CD4-positive, alpha-beta T cell treated with Interleukin-17A for 1 hour (primary cell): ENCODE measurements around the gene SNX2.
A peak's percentile ranks its signal among the peaks of the same experiment; 100 is the strongest.
"Not testable (repeated sequence)": the region's sequence is repeated elsewhere in the genome, so short reads cannot be mapped to it uniquely, and the experiment has no call there.

Experiments
- DNase-seq: peaks from one replicate; pipeline ENCODE4 v3.0.0-alpha.2; 2020

SNX2 gene

GRCh38 chr5:122844910-122845228, 70.0 kb downstream of the SNX2 start:
- DNase-seq: no peak

GRCh38 chr5:122845229-122846050, 70.6 kb downstream of the SNX2 start, which contains the start of gene SNX24:
TSS of gene SNX24 (plus strand) at chr5:122845613. CDS start at chr5:122845634, 21 bp downstream.
- peak; percentile 78 for DNase-seq

- DNase-seq: no peak
Measured at GRCh38 chr5:122846051-122846550, 71.2 kb downstream of the SNX2 start.

GRCh38 chr5:122847687-122848081, 72.8 kb downstream of the SNX2 start:
- no peak for DNase-seq

- DNase-seq: no peak
Measured at GRCh38 chr5:122849771-122850170, 74.9 kb downstream of the SNX2 start.

- DNase-seq: not testable (repeated sequence)
Measured at GRCh38 chr5:122857538-122857937, 82.7 kb downstream of the SNX2 start.

GRCh38 chr5:122858451-122858850, 83.6 kb downstream of the SNX2 start:
- no peak for DNase-seq

GRCh38 chr5:122863240-122863639, 88.4 kb downstream of the SNX2 start:
- no peak for DNase-seq

GRCh38 chr5:122863721-122864120, 88.8 kb downstream of the SNX2 start:
- no peak for DNase-seq

GRCh38 chr5:122864400-122864799, 89.5 kb downstream of the SNX2 start:
- DNase-seq: no peak

GRCh38 chr5:122864842-122865241, 90.0 kb downstream of the SNX2 start:
- DNase-seq: no peak

- no peak for DNase-seq
Measured at GRCh38 chr5:122870219-122870856, 95.5 kb downstream of the SNX2 start.

GRCh38 chr5:122871661-122872060, 96.8 kb downstream of the SNX2 start:
- DNase-seq: no peak

- no peak for DNase-seq
Measured at GRCh38 chr5:122874179-122874875, 99.4 kb downstream of the SNX2 start.

- DNase-seq: no peak
Measured at GRCh38 chr5:122877518-122877917, 102.6 kb downstream of the SNX2 start.

- no peak for DNase-seq
Measured at GRCh38 chr5:122879076-122879475, 104.2 kb downstream of the SNX2 start.
